ENCODE measurements around the gene CSN2.
"Not testable (repeated sequence)": the region's sequence is repeated elsewhere in the genome, so short reads cannot be mapped to it uniquely, and the experiment has no call there.

The CSN2 gene, protein sequence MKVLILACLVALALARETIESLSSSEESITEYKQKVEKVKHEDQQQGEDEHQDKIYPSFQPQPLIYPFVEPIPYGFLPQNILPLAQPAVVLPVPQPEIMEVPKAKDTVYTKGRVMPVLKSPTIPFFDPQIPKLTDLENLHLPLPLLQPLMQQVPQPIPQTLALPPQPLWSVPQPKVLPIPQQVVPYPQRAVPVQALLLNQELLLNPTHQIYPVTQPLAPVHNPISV

DNA sequence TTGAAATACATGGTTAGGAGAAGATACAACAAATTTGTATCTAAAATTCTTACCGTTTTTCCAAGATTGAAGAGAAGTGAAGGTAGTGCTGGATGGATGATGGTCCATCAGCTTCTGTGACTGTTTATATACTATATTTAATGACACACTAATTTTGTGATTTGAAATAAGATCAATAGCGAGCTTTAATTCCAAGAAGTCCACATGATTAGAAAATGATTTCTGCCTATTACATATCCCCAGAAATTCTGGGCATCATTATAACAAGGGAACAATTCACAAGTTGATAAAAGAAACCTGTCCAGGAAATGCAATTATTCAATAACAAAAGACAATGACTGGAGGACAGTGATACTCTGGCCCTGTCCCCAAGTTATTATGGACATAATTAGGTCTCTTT lies at the start of gene CSN2:
CSN2 (minus strand) TSS at position 101 of the 400 bp plus-strand sequence. CDS start 4,733 bp downstream, outside the sequence.
- DNase-seq: no peak

DNA sequence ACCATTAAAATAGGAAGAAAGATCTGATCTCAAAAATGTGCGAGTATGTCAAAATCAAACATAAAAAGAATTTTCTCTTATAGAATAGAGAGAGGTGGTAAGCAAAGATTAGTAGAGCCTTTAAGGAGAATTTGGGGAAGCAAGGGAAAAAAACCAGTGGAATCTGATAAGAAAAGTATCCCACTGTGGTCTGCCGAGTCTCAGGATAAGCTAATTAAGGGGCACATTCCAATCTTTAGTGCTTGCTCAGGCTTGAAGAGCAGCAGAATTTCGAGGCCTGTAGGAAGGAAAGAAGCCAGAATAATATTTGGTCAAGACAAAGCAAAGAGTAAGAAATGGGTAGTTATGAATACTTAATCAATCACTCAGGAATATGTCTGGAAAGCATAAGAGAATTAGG lies 43.2 kb upstream of the CSN2 start:
- no peak for DNase-seq

DNA sequence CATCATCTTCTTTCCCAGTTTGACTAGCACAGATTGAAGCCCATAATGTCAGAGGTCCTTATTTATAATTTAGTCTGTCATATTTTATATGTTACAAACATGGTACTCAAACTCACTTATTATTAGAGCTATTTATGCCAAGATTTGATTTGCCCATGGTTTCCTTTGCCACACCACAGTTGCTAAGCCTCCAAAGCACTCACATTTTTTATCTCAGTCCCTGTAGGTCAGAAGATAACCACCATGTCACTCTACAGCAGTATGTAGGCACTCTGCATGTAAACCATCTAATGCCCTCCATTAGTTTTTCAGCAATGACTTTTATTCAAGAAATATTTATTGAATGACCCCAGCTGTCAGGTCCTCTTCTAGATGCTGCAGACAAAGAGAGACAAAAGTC lies 37.0 kb upstream of the CSN2 start:
- DNase-seq: no peak

DNA sequence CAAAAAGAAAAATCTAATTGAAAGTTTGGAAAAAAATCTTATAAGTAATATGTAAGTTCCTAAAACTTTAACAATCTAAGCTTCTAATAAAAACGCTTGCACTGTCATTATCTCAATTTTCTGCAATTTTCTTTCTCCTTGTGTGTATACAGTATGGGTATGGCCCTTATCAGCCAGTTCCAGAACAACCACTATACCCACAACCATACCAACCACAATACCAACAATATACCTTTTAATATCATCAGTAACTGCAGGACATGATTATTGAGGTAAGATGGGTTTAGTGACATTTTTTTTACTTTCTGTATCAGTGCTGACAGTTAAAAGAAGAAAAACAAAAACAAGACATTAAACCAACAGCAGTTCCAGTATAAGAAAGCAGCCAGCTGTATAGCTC lies 35.2 kb upstream of the CSN2 start:
- DNase-seq: no peak

DNA sequence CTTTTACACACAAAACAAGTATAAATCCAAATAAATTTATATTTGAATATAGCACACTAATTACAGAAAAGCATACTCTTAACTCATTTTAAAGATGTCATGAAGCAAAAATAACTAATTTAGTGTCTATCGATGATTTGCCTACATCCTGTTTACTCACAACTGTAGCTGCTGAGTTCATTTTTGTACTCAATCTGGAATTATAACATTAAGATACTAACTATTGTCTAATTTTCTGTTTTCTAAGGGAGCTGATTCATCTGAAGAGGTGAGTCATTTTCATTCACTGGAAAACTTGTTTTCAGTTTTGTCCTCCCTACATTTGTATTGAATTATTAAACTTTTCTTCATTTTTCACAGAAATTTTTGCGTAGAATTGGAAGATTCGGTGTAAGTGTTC lies 33.9 kb upstream of the CSN2 start:
- DNase-seq: no peak

DNA sequence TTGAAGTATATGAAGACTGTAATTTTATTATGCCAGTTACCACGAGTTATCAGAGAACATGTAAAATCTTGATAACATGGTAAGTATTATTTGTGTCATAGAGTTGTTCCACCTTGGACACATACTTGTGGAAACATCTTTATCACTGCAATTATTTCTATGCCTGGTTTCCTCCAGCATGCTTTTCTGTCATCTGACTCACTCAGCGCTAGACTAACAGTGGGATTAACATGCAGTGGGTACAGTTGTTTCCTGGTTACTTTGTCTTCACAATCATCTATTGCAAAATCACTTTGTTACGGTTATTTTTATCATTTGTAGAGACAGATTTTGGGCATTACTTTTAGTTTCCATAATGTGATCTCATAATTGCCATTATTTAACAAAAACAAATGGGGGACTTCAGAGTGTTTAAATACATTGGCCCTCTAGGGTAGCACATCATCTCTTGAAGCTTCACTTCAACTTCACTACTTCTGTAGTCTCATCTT lies 30.0 kb upstream of the CSN2 start, which contains the start of gene STATH:
STATH (plus strand) TSS at position 441 of the 491 bp plus-strand sequence. CDS start 2,472 bp downstream, outside the sequence.
- DNase-seq: no peak

DNA sequence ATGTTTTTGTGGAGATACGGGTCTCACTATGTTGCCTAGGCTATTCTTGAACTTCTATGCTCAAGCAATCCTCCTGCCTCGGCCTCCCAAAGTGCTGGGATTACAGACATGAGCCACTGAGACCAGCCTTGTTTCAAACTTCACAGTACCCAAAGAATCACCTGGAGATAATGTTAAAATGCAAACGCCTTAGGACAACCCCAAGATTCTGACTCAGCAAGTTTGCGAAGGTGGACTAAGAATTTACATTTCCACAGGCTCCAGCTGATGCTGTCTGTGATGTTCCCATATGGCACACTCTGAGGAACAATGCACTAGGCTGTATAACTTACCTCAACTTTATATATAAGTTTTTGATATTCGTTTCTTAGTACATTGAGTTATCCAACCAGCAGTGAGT lies 29.3 kb upstream of the CSN2 start:
- no peak for DNase-seq

DNA sequence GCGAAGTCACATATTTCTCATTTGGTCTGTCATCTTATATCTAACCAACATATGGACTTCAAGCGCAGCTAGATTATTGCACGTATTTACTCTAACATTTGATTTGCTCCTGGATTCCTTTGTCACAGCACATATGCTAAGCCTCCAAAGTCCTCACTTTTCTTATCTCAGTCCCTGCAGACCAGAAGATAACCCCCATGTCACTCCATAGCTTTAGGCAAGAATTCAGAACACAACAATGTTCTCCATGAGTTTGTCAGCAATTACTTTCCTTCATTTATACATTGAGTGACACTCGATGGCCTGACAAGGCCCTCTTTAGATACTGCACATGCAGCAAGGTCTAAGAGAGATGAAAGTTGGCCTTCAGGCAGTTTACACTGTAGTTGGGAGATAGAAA lies 25.5 kb upstream of the CSN2 start:
- no peak for DNase-seq

DNA sequence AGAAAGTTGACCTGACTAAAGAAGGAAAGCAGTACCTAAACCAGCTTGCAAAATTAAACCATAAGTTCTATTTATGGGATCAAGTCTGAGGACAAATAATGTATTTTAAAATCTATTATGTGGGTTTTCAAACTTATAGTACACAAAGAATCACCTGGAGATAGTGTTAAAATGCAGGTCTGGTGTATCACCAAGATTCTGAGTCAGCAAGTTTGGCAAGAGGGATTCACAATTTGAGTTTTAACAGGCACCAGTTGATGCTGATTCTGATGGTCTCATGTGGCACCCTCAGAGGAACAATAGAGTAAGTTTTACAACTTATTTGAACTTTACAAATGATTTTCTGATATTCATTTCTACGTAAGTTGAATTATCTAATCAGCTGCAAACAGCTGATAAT lies 21.1 kb upstream of the CSN2 start:
- no peak for DNase-seq

DNA sequence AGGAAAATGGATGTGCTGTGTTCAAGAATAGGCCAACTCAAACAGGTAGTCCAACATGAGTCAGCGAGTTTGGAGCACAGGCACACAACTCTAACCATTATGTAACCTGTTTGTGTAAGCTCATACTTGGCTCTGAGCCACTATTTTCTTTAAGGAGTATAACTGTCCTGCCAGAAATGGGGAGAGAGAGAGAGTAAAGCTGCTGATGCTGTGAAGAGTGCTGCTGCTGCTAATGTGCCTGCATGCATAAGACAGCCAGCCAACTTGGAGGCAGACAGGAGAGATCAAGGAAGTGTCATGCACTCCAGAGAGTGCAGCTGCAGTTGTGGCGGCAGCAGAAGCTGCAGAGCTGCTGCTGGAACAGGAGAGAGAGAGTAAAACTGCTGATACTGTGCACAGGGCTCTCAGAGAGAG lies 18.5 kb upstream of the CSN2 start:
- peak; percentile 67 for DNase-seq

DNA sequence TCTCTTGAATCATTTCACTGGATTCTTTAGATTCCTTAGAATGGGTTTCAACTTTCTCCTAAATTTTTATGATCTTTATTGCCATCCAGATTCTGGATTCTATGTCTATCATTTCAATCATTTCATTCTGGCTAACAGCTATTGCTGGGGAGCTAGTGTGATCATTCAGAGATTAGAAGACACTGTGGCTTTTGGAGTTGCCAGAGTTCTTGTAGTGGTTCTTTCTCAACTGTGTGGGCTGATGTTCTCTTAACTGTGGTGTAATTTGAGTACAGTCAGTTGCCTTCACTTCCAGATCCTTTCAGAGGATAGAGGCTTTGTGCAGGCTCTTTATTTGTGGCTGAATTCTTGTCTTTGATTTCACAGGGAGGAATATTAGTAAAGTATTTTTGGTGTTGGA lies 12.1 kb upstream of the CSN2 start:
- no peak for DNase-seq

DNA sequence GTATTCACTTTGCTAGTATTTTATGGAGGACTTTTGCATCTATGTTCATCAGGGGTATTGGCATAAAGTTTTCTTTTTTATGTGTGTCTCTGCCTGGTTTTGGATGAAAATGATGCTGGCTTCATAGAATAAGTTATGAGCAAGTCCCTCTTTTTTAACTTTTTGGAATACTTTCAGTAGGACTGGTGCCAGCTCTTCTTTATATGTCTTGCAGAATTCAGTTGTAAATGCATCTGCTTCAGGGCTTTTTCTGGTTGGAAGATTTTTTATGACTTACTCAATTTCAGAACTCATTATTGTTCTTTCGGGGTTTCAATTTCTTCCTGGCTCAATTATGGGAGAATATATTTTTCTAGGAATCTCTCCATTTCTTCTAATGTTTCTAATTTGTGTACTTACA lies 9.1 kb upstream of the CSN2 start:
- DNase-seq: no peak

DNA sequence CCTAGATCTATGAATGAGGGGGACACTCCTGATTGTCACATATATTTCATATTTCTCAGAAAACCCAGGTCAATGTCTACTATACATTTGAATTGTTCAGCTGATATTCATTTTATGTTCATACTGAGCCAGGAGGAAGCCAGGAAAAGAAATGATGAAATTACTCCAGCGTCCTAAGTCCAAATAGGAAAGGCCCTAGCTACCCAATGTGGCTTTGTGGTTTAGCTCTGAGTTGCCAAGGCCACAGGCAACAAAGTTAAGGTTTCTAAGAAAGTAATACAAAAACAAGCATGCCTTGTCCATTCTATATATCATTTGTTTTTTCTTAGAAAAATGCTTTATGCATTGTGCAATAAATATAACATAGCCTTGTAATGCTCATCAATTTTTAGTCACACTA lies 4.5 kb upstream of the CSN2 start:
- no peak for DNase-seq

DNA sequence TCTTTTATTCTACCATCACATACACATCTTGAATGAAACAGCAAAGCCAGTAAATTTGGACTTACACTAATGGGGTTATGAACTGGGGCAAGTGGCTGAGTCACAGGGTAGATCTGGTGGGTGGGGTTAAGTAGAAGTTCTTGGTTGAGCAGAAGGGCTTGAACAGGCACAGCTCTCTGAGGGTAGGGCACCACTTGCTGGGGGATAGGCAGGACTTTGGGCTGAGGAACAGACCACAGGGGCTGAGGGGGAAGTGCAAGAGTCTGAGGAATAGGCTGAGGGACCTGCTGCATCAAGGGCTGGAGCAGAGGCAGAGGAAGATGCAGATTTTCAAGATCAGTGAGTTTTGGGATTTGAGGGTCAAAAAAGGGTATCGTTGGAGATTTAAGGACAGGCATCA lies 8.3 kb downstream of the CSN2 start:
- DNase-seq: no peak

DNA sequence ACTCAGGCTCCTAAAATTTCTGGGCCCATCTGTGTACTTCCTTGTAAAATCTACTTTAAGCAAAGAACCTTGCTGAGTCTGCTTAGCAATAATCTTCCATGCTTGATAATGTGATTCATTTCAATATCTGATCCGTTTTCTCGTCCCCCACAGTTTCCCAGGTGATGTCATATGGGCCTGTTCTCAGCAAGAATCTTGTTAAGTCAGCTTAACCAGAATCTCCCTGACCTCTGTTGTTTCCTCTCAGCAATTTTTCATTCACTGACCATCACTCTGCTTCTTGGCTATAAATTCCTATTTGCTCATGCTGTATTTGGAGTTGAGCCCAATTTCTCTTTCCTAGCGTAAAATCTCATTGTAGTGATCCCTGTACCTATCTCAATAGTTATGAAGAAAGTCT lies 13.9 kb downstream of the CSN2 start:
- no peak for DNase-seq

DNA sequence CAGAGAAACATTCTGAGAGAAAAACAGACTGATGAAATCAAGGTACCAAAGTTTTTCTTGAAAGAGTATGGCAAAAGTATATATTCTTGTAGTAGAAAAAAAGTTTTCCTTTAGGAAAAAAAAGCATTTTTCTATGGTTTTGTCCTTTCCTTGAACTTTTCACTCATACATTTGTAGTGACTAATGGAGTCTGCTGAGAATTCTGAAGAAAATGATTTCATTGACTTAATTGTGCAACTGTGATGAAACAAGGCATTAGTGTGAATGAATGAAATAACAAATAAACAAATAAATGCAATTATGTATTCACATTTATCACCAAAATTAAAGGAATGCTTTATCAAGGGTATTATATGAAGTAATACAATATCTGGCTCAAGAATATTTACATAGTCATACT lies 29.0 kb downstream of the CSN2 start:
- no peak for DNase-seq

DNA sequence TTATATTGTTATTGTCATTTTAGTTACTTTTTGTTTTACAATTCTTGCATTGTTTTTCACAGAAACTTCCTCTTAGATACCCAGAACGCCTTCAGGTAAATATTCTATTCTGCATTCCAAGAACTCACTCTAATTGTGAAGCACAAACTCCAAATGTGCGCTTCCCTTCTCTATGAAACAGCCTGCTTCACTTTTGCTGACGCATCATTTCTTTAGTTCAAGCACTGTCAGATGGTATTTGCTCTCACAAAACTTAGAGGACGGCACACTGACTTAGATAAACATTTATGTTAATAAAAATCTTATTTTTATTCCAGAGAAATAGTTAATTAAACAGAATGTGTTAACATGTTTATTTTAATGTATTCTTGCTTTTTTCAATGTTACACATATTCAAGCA lies 31.4 kb downstream of the CSN2 start:
- DNase-seq: no peak

DNA sequence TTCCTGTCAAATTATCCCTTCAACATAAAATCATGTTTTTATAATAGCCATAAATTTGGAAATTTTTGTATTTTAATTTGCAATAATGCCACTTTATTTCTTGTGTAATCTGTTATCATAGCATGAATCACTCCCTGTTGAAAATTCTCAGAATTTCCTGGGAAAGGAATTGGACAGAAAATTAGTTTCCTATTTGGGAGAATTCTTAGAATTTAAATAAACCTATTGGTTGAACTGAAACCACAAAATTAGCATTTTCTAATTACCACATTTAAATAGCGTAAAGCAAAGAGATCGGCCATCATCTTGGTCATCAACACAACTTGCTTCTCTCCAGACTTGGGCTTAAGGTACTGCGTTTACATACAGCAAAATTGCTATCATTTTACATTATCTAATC lies 34.8 kb downstream of the CSN2 start, which contains the start of gene CSN1S1:
CSN1S1 (plus strand) TSS at position 301 of the 400 bp plus-strand sequence. CDS start 1,488 bp downstream, outside the sequence.
- no peak for DNase-seq

DNA sequence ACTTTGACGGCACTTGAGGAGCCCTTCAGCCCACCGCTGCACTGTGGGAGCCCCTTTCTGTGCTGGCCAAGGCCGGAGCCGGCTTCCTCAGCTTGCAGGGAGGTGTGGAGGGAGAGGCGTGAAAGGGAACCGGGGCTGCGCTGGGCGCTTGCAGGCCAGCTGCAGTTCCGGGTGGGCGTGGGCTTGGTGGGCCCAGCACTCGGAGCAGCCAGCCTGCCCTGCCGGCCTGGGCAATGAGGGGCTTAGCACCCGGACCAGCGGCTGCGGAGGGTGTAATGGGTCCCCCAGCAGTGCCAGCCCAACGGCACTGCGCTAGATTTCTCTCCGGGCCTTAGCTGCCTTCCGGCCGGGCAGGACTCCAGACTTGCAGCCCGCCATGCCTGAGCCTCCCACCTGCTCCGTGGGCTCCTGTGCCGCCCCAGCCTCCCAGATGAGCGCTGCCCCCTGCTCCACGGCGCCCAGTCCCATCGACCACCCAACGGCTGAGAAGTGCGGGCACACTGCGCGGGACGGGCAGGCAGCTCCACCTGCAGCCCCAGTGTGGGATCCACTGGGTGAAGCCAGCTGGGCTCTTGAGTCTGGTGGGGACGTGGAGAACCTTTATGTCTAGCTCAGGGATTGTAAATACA lies 41.6 kb downstream of the CSN2 start:
- DNase-seq: not testable (repeated sequence)

DNA sequence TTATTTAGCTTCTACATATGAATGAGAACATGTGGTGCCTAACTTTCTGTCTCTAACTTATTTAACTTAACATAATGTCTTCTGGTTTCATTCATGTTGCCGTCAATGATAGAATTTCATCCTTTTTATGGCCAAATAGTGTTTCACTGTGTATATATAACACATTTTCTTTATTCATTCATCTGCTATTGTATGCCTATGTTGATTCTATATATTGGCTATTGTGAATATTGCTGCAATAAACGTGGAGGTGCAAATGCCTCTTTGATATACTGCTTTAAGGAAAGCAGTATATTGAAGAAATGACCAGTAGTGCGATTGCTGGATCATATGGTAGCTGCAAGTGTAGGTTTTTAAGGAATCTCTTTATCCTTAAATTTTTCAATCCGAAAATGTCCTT lies 44.7 kb downstream of the CSN2 start:
- DNase-seq: no peak

DNA sequence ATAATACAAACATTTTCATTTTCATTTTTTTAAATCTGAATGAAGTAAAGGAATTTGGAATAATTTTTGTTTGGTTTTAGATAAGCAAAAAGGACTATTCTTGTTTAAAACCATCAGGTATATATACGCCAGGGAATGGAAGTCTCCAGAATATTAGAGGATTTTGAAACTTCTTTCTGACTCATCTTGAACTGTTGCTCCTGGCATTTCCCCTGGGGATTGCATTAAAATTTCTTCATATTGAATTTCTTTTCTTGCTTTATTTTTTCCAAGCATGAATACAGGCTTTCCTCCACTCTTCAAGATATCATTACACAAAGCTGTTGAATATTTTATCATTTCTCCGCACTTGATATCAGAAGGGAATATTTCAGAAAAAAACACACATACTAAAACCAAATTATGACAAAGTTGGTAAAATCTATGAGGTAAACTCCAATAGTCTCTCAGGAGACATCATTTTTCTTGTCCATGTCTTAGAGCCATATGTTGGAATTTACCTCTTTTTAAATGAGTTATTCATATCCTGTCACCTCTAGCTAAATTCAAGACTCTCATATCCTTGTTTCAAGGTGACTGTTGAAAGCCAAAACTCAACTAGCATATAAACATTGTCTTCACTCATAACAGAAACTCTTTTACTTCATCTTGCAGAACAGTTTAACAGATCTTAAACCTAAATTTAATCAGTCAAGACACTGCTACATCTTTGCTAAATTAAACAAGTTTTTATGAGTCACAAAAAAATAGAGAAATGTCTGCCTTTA lies 55.3 kb downstream of the CSN2 start:
- DNase-seq: no peak

DNA sequence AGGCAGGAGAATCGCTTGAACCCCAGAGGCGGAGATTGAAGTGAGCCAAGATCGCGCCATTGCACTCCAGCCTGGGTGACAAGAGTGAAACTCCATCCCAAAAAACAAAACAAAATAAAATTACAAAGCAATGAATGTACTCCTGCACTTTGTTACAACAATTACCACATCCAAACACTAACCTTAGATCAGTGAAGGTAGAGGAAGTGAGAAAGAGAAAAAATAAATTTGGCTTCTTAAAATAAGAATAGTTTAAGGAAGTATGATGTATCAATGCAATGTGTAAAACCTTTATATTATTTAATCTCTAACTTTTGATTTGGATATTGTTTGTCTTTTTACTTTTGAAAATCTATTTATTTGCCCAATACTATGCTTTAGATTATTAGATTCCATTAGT lies 56.3 kb downstream of the CSN2 start:
- DNase-seq: no peak

DNA sequence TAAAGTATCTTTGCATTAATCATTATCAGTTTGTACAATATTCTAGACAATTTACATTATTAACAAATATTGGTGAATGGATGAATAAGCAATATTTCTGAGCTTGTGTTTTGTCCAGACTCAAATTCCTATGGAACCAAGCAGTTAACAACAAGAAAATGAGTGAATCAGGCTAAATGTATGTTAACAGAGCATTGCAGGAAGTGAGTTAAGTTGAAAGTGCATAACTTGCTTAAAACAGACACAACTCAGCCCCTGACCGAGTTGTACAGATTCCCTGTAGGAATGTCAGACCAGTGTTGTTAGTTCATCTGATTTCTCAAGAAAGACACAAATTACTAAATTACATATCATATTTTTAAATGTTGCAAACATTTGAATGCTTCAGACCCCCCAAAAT lies 58.4 kb downstream of the CSN2 start:
- no peak for DNase-seq
